ENCODE data around the gene TOP3A. TPM values are rescaled to one million over a fixed set of nuclear protein-coding genes. Genes with fewer than 3 reads are reported as not detected.
A peak's percentile ranks its signal among the peaks of the same experiment; 100 is the strongest.

TOP3A gene
- total RNA-seq, 1 experiment from 2014 or later, result 48.8 TPM

GRCh38 chr17:18256776-18257175 lies 58.0 kb downstream of the TOP3A start:
- H4K20me1 ChIP-seq (ENCODE audit: insufficient read depth), result no peaks in the 10 kb centered on the region
- CTCF ChIA-PET, result no interaction called here
- intact Hi-C loops (cut with micrococcal nuclease), result no loop called here

More at GRCh38 chr17:18256776-18257175, 58.0 kb downstream of the TOP3A start:
- Histone ChIP-seq H3K9me2 (ENCODE audit: insufficient read depth) (no peaks in the 10 kb centered on the region), H3K27ac (ENCODE audit: low read depth, low read length) (peak overlapping the region; percentile 96), H3K9ac (ENCODE audit: low read length) (peak overlapping the region; percentile 94), H3K4me1 (ENCODE audit: control insufficient read depth in 1 of 2, insufficient read depth in 2 of 2, low read length in 2 of 2) (peaks cover 24 to 37% of the 10 kb centered on the region in 2 experiments), H3K79me2 (ENCODE audit: insufficient read depth, low read length) (peaks cover 45% of the 10 kb centered on the region), H3K36me3 (ENCODE audit: control insufficient read depth in 1 of 2, insufficient read depth in 2 of 2, low read length in 2 of 2) (peaks cover 12 to 31% of the 10 kb centered on the region in 2 experiments), H3K4me3 (replicated peaks in 1 of 2; ENCODE audit: low read depth in 1 of 2, low read length in 2 of 2) (peak overlapping the region; percentile 87 to 92), H3K9me3 (ENCODE audit: control insufficient read depth in 1 of 2, insufficient read depth in 1 of 2, low read depth in 1 of 2, low read length in 2 of 2) (no peaks in the 10 kb centered on the region), H3K27me3 (ENCODE audit: insufficient read depth, low read length) (no peaks in the 10 kb centered on the region), H2AFZ (ENCODE audit: low read depth, low read length, poor library complexity, severe bottlenecking) (no peak overlapping the region), H3K4me2 (ENCODE audit: low read length) (peak overlapping the region; percentile 88)
- DNase-seq (ENCODE audit: low read depth, low spot score) (no peak), ATAC-seq (no peak)
- RAD21 ChIA-PET (ENCODE audit: low non-redundant PET in 1 of 2, low total read pairs in 2 of 2, uncharacterized antibody in 2 of 2, unreplicated experiment in 2 of 2), result no interaction called here
- POLR2A ChIA-PET, result no interaction called here
- BruUV-seq (replicated peaks), result no TSS peak
- TF ChIP-seq ATF3 (IDR thresholded peaks at IDR 0.05) (no peak), SRF (IDR thresholded peaks at IDR 0.05; ENCODE audit: low read depth) (no peak), POLR2A (IDR thresholded peaks at IDR 0.05; ENCODE audit: borderline replicate concordance, extremely low read depth, insufficient read depth, insufficient read length) (no peak), CEBPB (IDR thresholded peaks at IDR 0.05; ENCODE audit: low read depth) (no peak), CTCF (IDR thresholded peaks at IDR 0.05 in 2 of 3, conservative IDR thresholded peaks at IDR 0.05 in 1 of 3; ENCODE audit: borderline replicate concordance in 1 of 3, insufficient read depth in 1 of 3, low read depth in 2 of 3, low read length in 2 of 3) (no peak), POLR2AphosphoS5 (IDR thresholded peaks at IDR 0.05; ENCODE audit: low read depth, low read length) (no peak), TCF7L2 (IDR thresholded peaks at IDR 0.05; ENCODE audit: borderline replicate concordance, extremely low read depth, insufficient read depth, insufficient read length) (no peak), CBX3 (IDR thresholded peaks at IDR 0.05; ENCODE audit: low read depth) (no peak), EGR1 (IDR thresholded peaks at IDR 0.05; ENCODE audit: low read depth) (no peak), EZH2 (IDR thresholded peaks at IDR 0.05) (no peak), YY1 (IDR thresholded peaks at IDR 0.05; ENCODE audit: extremely low read depth, insufficient replicate concordance, low read depth, low read length) (no peak), JUND (IDR thresholded peaks at IDR 0.05) (no peak), REST (IDR thresholded peaks at IDR 0.05; ENCODE audit: low read depth) (no peak)
